Measurements from ENCODE around the gene KAT6B.
A peak's percentile ranks its signal among the peaks of the same experiment; 100 is the strongest.

Gene KAT6B

DNA sequence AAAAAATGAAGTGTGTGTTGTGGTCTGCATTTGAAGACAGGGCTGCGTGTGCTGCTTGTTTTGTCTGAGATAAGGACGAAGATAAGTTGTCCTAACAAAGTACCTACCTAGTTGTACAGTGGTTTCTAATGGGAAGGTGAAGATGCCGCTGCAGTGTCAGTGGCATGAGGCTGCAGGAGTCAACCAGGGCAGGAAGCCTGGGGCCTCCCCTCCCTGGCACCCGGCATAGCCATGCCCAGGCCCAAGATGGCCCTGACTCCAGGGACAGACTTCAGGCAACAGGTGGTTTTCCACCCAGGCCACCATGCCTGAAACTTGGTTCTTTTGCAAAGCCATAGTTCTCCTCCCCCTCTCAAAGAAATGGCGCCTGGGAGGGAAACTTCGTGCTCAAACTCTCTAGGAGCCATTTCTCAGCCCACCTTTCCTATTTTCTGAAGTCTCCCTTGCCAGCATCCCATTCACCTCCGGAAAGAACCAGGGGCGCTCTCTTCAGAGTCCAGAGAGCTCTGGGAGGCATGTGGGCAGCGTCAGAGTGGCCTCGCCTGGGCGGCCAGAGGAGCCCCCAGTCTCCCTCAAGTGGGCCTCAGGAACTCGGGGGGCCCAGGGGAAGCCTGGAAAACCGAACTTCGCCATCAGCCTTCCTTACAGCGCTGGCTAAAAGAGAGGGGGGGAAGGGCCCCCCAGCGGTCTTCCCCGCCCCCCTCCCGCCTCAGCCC lies 2.1 kb upstream of the KAT6B start:
- no peak for DNase-seq

DNA sequence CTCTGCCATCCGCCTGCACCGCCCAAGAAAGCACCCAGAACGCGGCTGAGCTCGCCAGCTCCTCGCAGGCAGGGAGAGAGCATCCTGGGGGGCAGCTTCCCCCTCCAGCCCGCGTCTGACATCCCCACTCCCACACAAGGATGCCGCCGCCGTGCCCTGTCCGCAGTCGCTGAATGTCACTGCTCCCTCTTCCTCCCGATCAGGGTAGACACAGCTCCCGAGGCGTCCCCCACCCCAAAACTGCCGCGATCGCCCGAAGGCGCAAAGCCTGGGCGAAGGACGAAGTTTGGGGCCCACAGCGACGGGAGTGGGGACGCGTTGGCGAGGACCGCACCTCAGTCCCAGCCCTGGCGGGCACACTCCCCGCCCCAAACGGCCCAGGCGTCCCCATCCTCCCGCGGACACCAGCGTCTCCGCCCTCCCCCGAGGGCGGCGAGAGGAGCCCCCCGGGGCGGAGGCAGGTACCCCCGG lies 1.5 kb upstream of the KAT6B start:
- DNase-seq: no peak

DNA sequence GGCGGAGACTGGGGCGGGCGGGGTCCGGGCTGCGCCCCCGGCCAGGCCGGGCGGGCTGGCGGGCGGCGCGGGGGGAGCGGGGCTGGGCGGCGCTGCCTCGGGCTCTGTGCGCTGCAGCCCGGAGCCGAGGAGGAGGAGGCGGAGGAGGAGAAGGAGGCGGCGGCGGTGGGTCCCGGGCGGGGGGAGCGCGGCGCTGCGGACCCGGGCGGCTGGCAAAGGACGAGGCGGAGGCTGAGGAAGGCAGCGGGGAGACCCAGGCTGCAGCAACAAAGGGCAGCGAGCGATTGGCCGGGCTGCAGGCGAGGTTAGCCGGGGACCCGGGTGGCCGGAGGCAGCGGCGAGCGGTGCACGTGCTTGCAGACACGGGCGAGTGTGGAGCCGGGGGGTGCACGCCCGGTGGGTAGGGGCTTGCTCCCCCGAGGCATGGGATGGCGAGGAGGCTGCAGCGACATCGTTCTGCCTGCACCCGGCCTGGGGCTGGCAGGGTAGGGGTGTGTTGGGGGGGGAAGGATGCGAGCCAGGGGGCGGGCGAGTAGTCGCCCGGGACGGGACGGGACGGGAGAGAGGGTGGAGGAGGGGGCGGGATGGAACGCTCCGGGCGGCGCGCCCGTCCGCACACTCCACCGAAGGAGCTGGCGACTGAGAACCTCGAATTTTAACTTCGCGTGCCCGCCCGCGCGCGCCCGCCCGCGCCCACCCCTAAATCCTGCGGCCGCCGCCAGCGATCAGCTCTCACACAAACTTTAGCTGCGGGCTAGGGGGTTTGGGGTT lies 844 bp upstream of the KAT6B start:
- DNase-seq: peak; percentile 14

- no peak for DNase-seq
Observed at GRCh38 chr10:74827045-74827441, 643 bp downstream of the KAT6B start.

- DNase-seq: no peak
Observed at GRCh38 chr10:74827694-74828093, 1.3 kb downstream of the KAT6B start.

DNA sequence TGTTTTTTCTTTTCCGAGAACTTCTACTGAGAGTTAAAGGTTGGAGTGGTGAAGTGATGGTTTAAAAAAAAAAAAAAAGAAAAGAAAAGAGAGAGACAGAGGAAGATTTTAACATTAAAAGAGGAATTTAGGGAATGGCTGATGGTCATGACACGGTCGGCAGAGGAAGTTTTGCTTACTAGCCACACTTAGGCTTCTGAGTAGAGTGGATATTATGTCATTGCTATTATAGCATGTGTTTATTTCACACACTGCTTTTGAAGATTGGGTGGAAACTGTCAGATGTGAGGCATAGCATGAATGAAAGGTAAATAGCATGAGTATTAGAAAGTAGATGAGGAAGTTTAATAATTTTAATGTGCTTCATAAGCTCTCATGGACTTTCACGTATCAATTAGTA lies 2.5 kb downstream of the KAT6B start:
- DNase-seq: no peak

DNA sequence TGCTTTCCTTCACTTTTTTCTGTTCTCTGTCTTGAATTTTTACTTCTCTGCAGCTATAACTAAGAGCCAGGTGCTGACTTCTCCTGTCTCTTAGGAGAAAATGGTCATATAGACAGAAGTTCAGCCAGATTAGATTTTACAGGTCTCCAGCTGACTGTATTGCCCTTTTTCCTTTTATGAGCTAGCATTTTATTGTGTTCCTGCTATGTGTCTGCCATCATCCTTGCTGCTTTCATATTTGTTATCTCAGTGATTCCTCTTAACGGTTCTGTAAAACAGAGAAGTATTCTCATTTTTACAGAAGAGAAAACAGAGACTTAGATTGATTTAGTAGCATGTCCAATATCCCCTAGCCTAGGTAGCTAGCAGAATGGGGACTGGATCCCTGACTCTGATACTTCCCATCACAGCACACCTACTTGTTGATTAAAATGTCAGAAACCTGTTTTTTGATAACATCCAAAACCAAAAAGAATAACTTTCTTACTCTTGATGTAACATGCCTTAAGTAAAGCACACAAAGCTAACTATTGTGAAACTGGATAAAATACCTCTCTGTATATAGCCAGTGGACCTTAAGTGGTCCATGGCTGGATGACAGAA lies 5.2 kb downstream of the KAT6B start:
- DNase-seq: no peak

- no peak for DNase-seq
Observed at GRCh38 chr10:74835963-74836362, 9.6 kb downstream of the KAT6B start.

GRCh38 chr10:74836877-74837276 lies 10.5 kb downstream of the KAT6B start:
- DNase-seq: no peak

GRCh38 chr10:74837743-74838142 lies 11.3 kb downstream of the KAT6B start:
- DNase-seq: no peak

DNA sequence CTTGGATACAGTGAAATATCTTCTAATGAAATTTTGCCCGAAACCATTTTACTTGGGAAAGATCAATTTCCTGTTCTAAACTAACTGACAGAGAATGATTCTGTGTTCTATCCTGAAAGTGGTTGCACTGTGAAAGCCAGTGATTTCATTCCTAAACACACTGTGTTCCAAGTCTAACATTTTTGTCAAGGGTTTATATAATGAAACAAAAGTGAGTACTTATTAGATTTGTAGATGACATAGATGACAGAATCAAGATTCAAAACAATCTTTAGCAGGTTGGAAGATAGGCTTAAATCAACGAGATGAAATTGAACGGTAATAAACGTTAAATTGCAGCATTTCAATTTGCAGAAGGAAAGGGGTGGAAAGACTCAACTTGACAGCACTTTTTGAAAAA lies 13.3 kb downstream of the KAT6B start:
- DNase-seq: no peak

DNA sequence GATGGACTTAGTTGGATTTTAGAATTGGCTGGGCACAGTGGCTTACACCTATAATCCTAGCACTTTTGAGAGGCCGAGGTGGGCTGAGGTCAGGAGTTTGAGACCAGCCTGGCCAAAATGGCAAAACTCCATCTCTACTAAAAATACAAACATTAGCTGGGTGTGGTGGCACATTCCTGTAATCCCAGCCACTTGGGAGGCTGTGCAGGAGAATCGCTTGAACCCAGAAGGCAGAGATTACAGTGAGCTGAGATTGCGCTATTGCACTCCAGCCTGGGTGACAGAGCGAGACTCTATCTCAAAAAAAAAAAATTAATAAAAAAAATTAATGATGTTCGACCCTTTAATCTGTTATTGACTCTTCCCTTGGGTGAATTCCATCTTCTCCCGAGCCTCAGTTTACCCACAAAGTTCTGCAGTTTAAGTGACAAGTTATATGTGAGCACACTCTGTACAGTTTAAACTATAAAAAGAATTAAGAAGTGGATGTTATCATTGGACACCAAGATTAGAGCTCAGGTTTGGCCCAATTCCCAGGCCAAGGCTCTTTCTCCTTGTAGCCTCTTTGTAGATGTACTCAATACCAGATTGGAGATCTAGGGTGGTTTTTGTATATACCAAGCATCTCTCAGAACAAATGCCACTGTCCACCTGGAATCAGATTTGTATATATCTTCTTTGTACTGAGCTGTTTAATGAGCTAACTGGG lies 15.0 kb downstream of the KAT6B start:
- no peak for DNase-seq

- no peak for DNase-seq
Observed at GRCh38 chr10:74842301-74842954, 16.0 kb downstream of the KAT6B start.

GRCh38 chr10:74846958-74847357 lies 20.6 kb downstream of the KAT6B start:
- DNase-seq: no peak

- DNase-seq: no peak
Observed at GRCh38 chr10:74851831-74852230, 25.4 kb downstream of the KAT6B start.

- no peak for DNase-seq
Observed at GRCh38 chr10:74852381-74852780, 26.0 kb downstream of the KAT6B start.

- DNase-seq: no peak
Observed at GRCh38 chr10:74854610-74855009, 28.2 kb downstream of the KAT6B start.

GRCh38 chr10:74855027-74855426 lies 28.6 kb downstream of the KAT6B start:
- no peak for DNase-seq

DNA sequence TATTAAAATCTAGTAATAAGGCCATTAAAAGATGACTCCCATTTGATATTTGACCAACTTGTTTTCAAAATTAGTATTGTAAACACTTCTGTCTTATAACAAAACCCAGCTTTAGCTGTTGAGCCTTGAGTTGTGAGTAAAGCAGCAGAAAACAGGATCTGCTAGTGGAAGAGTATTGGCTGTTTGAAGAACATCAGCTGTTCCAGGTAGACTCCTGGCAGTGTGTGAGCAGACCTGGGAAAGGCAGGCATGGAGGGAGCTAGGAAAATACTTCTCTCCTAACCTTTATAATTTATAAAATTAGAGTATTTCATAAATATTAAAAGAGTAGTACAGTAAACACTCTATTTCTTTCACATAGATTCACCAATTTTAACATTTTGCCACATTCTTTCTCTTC lies 29.0 kb downstream of the KAT6B start:
- DNase-seq: no peak

GRCh38 chr10:74856940-74857339 lies 30.5 kb downstream of the KAT6B start:
- no peak for DNase-seq

DNA sequence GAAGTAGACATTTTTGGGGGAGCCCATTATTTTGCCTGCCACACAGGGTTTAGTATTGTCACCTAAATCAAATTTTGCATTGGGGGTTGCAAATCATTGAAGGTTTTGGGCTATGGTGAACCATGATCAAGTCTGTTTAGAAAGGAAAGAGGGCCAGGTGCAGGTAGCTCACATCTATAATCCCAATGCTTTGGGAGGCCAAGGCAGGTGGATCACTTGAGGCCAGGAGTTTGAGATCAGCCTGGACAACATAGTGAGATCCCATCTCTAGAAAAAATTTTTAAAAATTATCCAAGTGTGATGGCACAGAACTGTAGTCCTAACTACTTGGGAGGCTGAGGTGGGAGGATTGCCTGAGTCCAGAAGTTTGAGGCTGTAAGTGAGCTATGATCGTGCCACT lies 31.2 kb downstream of the KAT6B start:
- DNase-seq: no peak

GRCh38 chr10:74859546-74859945 lies 33.1 kb downstream of the KAT6B start:
- no peak for DNase-seq

- no peak for DNase-seq
Observed at GRCh38 chr10:74862625-74863024, 36.2 kb downstream of the KAT6B start.
